ENCODE measurements around the gene ZFYVE9.

The ZFYVE9 gene

GRCh38 chr1:52123622-52124021 lies 18.3 kb upstream of the ZFYVE9 start:
- Histone ChIP-seq H3K4me3 (ENCODE audit: low read length, poor library complexity, severe bottlenecking) (no peak overlapping the region), H3K9ac (ENCODE audit: low read depth, low read length, poor library complexity, severe bottlenecking) (no peak overlapping the region), H4K20me1 (ENCODE audit: insufficient read depth, low read length, poor library complexity, severe bottlenecking) (no peaks in the 10 kb centered on the region), H3K9me2 (replicated peaks; ENCODE audit: low read depth, low read length) (no peaks in the 10 kb centered on the region), H3K9me3 (ENCODE audit: insufficient read depth, low read depth, low read length) (no peaks in the 10 kb centered on the region), H3K4me2 (ENCODE audit: low read depth, low read length, poor library complexity, severe bottlenecking) (no peak overlapping the region), H3K27me3 (ENCODE audit: insufficient read depth, low read length, poor library complexity, severe bottlenecking) (no peaks in the 10 kb centered on the region), H3K36me3 (ENCODE audit: insufficient read depth, low read length) (no peaks in the 10 kb centered on the region), H3F3A (ENCODE audit: low read depth) (no peaks in the 10 kb centered on the region), H3K79me2 (ENCODE audit: insufficient read depth, low read length) (no peaks in the 10 kb centered on the region), H3K4me1 (ENCODE audit: insufficient read depth, low read length, poor library complexity, severe bottlenecking) (no peaks in the 10 kb centered on the region), H2AFZ (ENCODE audit: low read length) (no peak overlapping the region)
- TF ChIP-seq EZH2phosphoT487 (IDR thresholded peaks at IDR 0.05; ENCODE audit: borderline replicate concordance): no peak
- no peak for TF ChIP-seq CTCF (conservative IDR thresholded peaks at IDR 0.05; ENCODE audit: low read length)

GRCh38 chr1:52125736-52126359 lies 16.0 kb upstream of the ZFYVE9 start:
- H3K9ac ChIP-seq (ENCODE audit: low read depth, low read length, poor library complexity, severe bottlenecking): no peak overlapping the region

GRCh38 chr1:52127181-52128180 lies 14.4 kb upstream of the ZFYVE9 start:
- Histone ChIP-seq H3K79me2 (ENCODE audit: insufficient read depth, low read length) (no peaks in the 10 kb centered on the region), H3F3A (ENCODE audit: low read depth) (no peaks in the 10 kb centered on the region), H3K27me3 (ENCODE audit: insufficient read depth, low read length, poor library complexity, severe bottlenecking) (no peaks in the 10 kb centered on the region), H3K4me3 (ENCODE audit: low read length, poor library complexity, severe bottlenecking) (no peak overlapping the region), H3K9me2 (replicated peaks; ENCODE audit: low read depth, low read length) (no peaks in the 10 kb centered on the region), H3K4me2 (ENCODE audit: low read depth, low read length, poor library complexity, severe bottlenecking) (no peak overlapping the region), H3K36me3 (ENCODE audit: insufficient read depth, low read length) (no peaks in the 10 kb centered on the region), H3K9ac (ENCODE audit: low read depth, low read length, poor library complexity, severe bottlenecking) (no peak overlapping the region), H2AFZ (ENCODE audit: low read length) (no peak overlapping the region), H4K20me1 (ENCODE audit: insufficient read depth, low read length, poor library complexity, severe bottlenecking) (no peaks in the 10 kb centered on the region), H3K4me1 (ENCODE audit: insufficient read depth, low read length, poor library complexity, severe bottlenecking) (no peaks in the 10 kb centered on the region), H3K9me3 (ENCODE audit: insufficient read depth, low read depth, low read length) (no peaks in the 10 kb centered on the region)
- TF ChIP-seq CTCF (conservative IDR thresholded peaks at IDR 0.05; ENCODE audit: low read length): peak; percentile 84
- no peak for TF ChIP-seq EZH2phosphoT487 (IDR thresholded peaks at IDR 0.05; ENCODE audit: borderline replicate concordance)

More at GRCh38 chr1:52125736-52126359, 16.0 kb upstream of the ZFYVE9 start:
- no peaks in the 10 kb centered on the region for H3K27me3 ChIP-seq (ENCODE audit: insufficient read depth, low read length, poor library complexity, severe bottlenecking)
- no peaks in the 10 kb centered on the region for H4K20me1 ChIP-seq (ENCODE audit: insufficient read depth, low read length, poor library complexity, severe bottlenecking)
- TF ChIP-seq CTCF (conservative IDR thresholded peaks at IDR 0.05; ENCODE audit: low read length) (no peak), EZH2phosphoT487 (IDR thresholded peaks at IDR 0.05; ENCODE audit: borderline replicate concordance) (no peak)
- H2AFZ ChIP-seq (ENCODE audit: low read length): no peak overlapping the region
- H3K4me3 ChIP-seq (ENCODE audit: low read length, poor library complexity, severe bottlenecking): no peak overlapping the region
- no peaks in the 10 kb centered on the region for H3K9me2 ChIP-seq (replicated peaks; ENCODE audit: low read depth, low read length)
- H3K36me3 ChIP-seq (ENCODE audit: insufficient read depth, low read length): no peaks in the 10 kb centered on the region
- H3K4me1 ChIP-seq (ENCODE audit: insufficient read depth, low read length, poor library complexity, severe bottlenecking): no peaks in the 10 kb centered on the region
- H3F3A ChIP-seq (ENCODE audit: low read depth): no peaks in the 10 kb centered on the region
- H3K9me3 ChIP-seq (ENCODE audit: insufficient read depth, low read depth, low read length): no peaks in the 10 kb centered on the region
- H3K79me2 ChIP-seq (ENCODE audit: insufficient read depth, low read length): no peaks in the 10 kb centered on the region
- H3K4me2 ChIP-seq (ENCODE audit: low read depth, low read length, poor library complexity, severe bottlenecking): no peak overlapping the region

Data from Loucy (cell line).